Measurements from ENCODE around the gene CENPP.
"Not testable (repeated sequence)": the region's sequence is repeated elsewhere in the genome, so short reads cannot be mapped to it uniquely, and the experiment has no call there.

The CENPP gene

DNA sequence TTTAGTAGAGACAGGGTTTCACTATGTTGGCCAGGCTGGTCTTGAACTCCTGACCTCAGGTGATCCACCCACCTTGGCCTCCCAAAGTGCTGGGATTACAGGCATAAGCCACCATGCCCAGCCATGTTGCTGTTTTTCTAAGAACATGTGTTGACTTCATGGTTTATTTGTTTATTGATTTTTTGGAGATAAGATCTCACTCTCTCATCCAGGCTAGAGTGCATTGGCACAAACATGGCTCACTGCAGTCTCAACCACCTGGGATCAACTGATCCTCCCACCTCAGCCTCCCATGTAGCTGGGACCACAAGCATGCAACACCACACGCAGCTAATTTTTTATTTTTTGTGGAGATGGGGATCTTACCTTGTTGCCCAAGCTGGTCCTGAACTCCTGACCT is 269.3 kb downstream of the CENPP start:
- not testable (repeated sequence) for H3K36me3 ChIP-seq (ENCODE audit: control insufficient read depth, insufficient read depth, low read length); H3K9me3 ChIP-seq (ENCODE audit: control insufficient read depth, low read length); H3K4me3 ChIP-seq (ENCODE audit: extremely low read depth, insufficient read depth, low read length, poor library complexity, severe bottlenecking); H3K27ac ChIP-seq (ENCODE audit: low read depth, low read length, severe bottlenecking); H3K4me1 ChIP-seq (ENCODE audit: control insufficient read depth, insufficient read depth, low read length, poor library complexity, severe bottlenecking)
- WGBS, 2 experiments (ENCODE audit: insufficient coverage in 2 of 2), result 100% methylated on average over 1 of the region's 1 CpG; no CpG with 5 or more reads in 1 of the 2 experiments

DNA sequence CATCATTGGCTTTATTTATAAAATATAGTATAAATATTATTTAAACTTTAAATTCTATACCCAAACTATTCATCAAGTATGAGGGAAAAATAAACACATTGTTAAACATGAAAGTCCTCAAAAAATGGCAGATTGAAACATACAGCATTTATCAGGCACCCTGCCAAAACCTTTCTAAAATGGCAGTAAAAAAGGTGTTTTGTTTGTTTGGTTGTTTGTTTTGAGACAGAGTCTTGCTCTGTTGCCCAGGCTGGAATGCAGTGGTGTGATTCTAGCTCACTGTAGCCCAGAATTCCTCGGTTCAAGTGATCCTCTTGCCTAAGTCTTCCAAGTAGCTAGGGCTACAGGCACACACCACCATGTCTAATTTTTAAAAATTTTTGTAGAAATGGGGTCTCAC is 270.2 kb downstream of the CENPP start:
- WGBS, 2 experiments (ENCODE audit: insufficient coverage in 2 of 2), result 60% methylated on average over 1 of the region's 1 CpG; no CpG with 5 or more reads in 1 of the 2 experiments
- Histone ChIP-seq H3K4me3 (ENCODE audit: extremely low read depth, insufficient read depth, low read length, poor library complexity, severe bottlenecking) (no peak overlapping the region), H3K27ac (ENCODE audit: low read depth, low read length, severe bottlenecking) (no peak overlapping the region), H3K36me3 (ENCODE audit: control insufficient read depth, insufficient read depth, low read length) (no peaks in the 10 kb centered on the region), H3K9me3 (ENCODE audit: control insufficient read depth, low read length) (no peaks in the 10 kb centered on the region), H3K4me1 (ENCODE audit: control insufficient read depth, insufficient read depth, low read length, poor library complexity, severe bottlenecking) (peaks cover 9% of the 10 kb centered on the region)

GRCh38 chr9:92598382-92598781 is 272.6 kb downstream of the CENPP start:
- no peak overlapping the region for H3K4me3 ChIP-seq (ENCODE audit: extremely low read depth, insufficient read depth, low read length, poor library complexity, severe bottlenecking)
- WGBS, 2 experiments (ENCODE audit: insufficient coverage in 2 of 2), result no CpG with 5 or more reads among the region's 2 CpGs
- peaks cover 14% of the 10 kb centered on the region for H3K4me1 ChIP-seq (ENCODE audit: control insufficient read depth, insufficient read depth, low read length, poor library complexity, severe bottlenecking)
- no peaks in the 10 kb centered on the region for H3K36me3 ChIP-seq (ENCODE audit: control insufficient read depth, insufficient read depth, low read length)
- no peaks in the 10 kb centered on the region for H3K9me3 ChIP-seq (ENCODE audit: control insufficient read depth, low read length)
- no peak overlapping the region for H3K27ac ChIP-seq (ENCODE audit: low read depth, low read length, severe bottlenecking)

GRCh38 chr9:92599938-92600461 is 274.2 kb downstream of the CENPP start:
- peaks cover 14% of the 10 kb centered on the region for H3K4me1 ChIP-seq (ENCODE audit: control insufficient read depth, insufficient read depth, low read length, poor library complexity, severe bottlenecking)
- H3K4me3 ChIP-seq (ENCODE audit: extremely low read depth, insufficient read depth, low read length, poor library complexity, severe bottlenecking), result no peak overlapping the region
- peaks cover 11% of the 10 kb centered on the region for H3K9me3 ChIP-seq (ENCODE audit: control insufficient read depth, low read length)
- WGBS, 2 experiments (ENCODE audit: insufficient coverage in 2 of 2), result 92 to 96% methylated on average over 2 to 3 of the region's 4 CpGs
- no peak overlapping the region for H3K27ac ChIP-seq (ENCODE audit: low read depth, low read length, severe bottlenecking)
- H3K36me3 ChIP-seq (ENCODE audit: control insufficient read depth, insufficient read depth, low read length), result no peaks in the 10 kb centered on the region

DNA sequence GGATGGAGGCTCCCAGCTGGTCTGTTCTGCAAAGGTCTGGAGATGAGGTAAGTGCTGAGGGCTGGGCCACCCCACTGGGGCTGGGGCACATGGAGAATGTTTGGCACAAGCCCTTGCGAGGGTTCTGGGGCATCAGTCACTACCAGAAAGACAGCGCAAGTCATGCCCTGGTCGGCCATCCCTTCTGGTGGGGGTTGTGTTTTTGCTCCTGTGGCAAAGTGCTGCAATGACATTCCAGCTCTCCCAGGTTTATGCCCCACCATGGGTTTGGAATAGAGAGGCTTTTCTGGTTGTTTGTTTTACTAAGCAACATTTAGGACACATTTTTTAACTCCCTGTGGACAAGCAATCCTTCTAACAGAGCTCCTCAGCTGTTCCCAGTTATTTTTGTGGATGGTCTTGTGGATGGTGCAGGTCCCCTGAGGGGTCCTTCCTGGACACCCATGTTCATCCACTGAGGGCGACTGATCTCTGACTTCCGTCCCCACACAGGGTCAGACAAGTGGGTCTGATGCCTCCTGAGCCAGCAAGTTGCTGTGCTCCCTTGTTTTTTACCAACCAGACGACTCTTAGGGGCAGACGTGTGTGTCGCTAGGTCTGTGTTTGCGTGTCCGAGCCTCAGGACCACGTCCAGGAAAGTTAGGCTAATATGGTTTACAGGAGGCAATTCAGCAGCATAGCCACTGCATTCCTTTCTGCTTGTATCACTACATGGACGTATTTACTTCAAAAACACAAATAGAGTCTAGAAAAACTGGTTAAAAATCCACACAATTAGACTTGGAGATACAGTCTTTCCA is 274.9 kb downstream of the CENPP start:
- no peak overlapping the region for H3K4me3 ChIP-seq (ENCODE audit: extremely low read depth, insufficient read depth, low read length, poor library complexity, severe bottlenecking)
- no peaks in the 10 kb centered on the region for H3K36me3 ChIP-seq (ENCODE audit: control insufficient read depth, insufficient read depth, low read length)
- no peak overlapping the region for H3K27ac ChIP-seq (ENCODE audit: low read depth, low read length, severe bottlenecking)
- H3K9me3 ChIP-seq (ENCODE audit: control insufficient read depth, low read length), result peaks cover 17% of the 10 kb centered on the region
- 96% methylated on average over 11 to 12 of the region's 12 CpGs for WGBS, 2 experiments (ENCODE audit: insufficient coverage in 2 of 2)
- peaks cover 14% of the 10 kb centered on the region for H3K4me1 ChIP-seq (ENCODE audit: control insufficient read depth, insufficient read depth, low read length, poor library complexity, severe bottlenecking)

DNA sequence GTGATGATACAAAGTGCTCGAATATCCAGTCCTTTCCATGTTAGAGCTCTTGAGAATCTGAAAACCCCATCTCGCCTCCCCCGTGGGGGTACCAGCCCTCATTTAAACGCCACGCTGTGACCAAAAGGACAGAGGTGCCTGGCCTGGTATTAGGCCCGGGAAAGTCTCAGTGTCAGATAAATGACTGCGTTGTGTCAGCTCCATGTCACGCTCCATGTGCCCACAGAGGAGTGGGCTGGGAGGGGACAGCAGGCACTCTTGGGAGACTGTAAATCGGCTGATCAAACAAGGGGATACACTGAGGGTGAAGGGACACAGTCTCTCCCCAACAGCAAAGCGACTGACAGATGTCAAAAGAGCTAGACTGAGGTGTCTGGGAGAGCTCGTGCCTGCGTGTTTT is 275.7 kb downstream of the CENPP start:
- 90 to 96% methylated on average over 12 of the region's 12 CpGs for WGBS, 2 experiments (ENCODE audit: insufficient coverage in 2 of 2)
- Histone ChIP-seq H3K4me1 (ENCODE audit: control insufficient read depth, insufficient read depth, low read length, poor library complexity, severe bottlenecking) (peaks cover 14% of the 10 kb centered on the region), H3K4me3 (ENCODE audit: extremely low read depth, insufficient read depth, low read length, poor library complexity, severe bottlenecking) (no peak overlapping the region), H3K27ac (ENCODE audit: low read depth, low read length, severe bottlenecking) (no peak overlapping the region), H3K9me3 (ENCODE audit: control insufficient read depth, low read length) (peaks cover 19% of the 10 kb centered on the region), H3K36me3 (ENCODE audit: control insufficient read depth, insufficient read depth, low read length) (no peaks in the 10 kb centered on the region)

- H3K27ac ChIP-seq (ENCODE audit: low read depth, low read length, severe bottlenecking), result no peak overlapping the region
- peaks cover 19% of the 10 kb centered on the region for H3K9me3 ChIP-seq (ENCODE audit: control insufficient read depth, low read length)
- WGBS, 2 experiments (ENCODE audit: insufficient coverage in 2 of 2), result 88 to 98% methylated on average over 8 to 9 of the region's 10 CpGs
- H3K36me3 ChIP-seq (ENCODE audit: control insufficient read depth, insufficient read depth, low read length), result no peaks in the 10 kb centered on the region
- H3K4me3 ChIP-seq (ENCODE audit: extremely low read depth, insufficient read depth, low read length, poor library complexity, severe bottlenecking), result no peak overlapping the region
- H3K4me1 ChIP-seq (ENCODE audit: control insufficient read depth, insufficient read depth, low read length, poor library complexity, severe bottlenecking), result peaks cover 14% of the 10 kb centered on the region
Observed at GRCh38 chr9:92602413-92602812, 276.7 kb downstream of the CENPP start.

GRCh38 chr9:92603100-92603499 is 277.3 kb downstream of the CENPP start:
- Histone ChIP-seq H3K9me3 (ENCODE audit: control insufficient read depth, low read length) (peaks cover 19% of the 10 kb centered on the region), H3K36me3 (ENCODE audit: control insufficient read depth, insufficient read depth, low read length) (no peaks in the 10 kb centered on the region)
- 91 to 98% methylated on average over 4 to 5 of the region's 5 CpGs for WGBS, 2 experiments (ENCODE audit: insufficient coverage in 2 of 2)

GRCh38 chr9:92603990-92604389 is 278.2 kb downstream of the CENPP start:
- H3K27ac ChIP-seq (ENCODE audit: low read depth, low read length, severe bottlenecking), result no peak overlapping the region
- peaks cover 11% of the 10 kb centered on the region for H3K4me1 ChIP-seq (ENCODE audit: control insufficient read depth, insufficient read depth, low read length, poor library complexity, severe bottlenecking)
- H3K36me3 ChIP-seq (ENCODE audit: control insufficient read depth, insufficient read depth, low read length), result no peaks in the 10 kb centered on the region
- peaks cover 19% of the 10 kb centered on the region for H3K9me3 ChIP-seq (ENCODE audit: control insufficient read depth, low read length)
- WGBS, 2 experiments (ENCODE audit: insufficient coverage in 2 of 2), result 87 to 100% methylated on average over 2 to 3 of the region's 5 CpGs
- H3K4me3 ChIP-seq (ENCODE audit: extremely low read depth, insufficient read depth, low read length, poor library complexity, severe bottlenecking), result no peak overlapping the region

More at GRCh38 chr9:92603100-92603499, 277.3 kb downstream of the CENPP start:
- Histone ChIP-seq H3K4me1 (ENCODE audit: control insufficient read depth, insufficient read depth, low read length, poor library complexity, severe bottlenecking) (peaks cover 11% of the 10 kb centered on the region), H3K4me3 (ENCODE audit: extremely low read depth, insufficient read depth, low read length, poor library complexity, severe bottlenecking) (no peak overlapping the region), H3K27ac (ENCODE audit: low read depth, low read length, severe bottlenecking) (no peak overlapping the region)

- H3K27ac ChIP-seq (ENCODE audit: low read depth, low read length, severe bottlenecking), result no peak overlapping the region
- no peaks in the 10 kb centered on the region for H3K36me3 ChIP-seq (ENCODE audit: control insufficient read depth, insufficient read depth, low read length)
- 86 to 100% methylated on average over 3 of the region's 5 CpGs for WGBS, 2 experiments (ENCODE audit: insufficient coverage in 2 of 2)
- H3K4me1 ChIP-seq (ENCODE audit: control insufficient read depth, insufficient read depth, low read length, poor library complexity, severe bottlenecking), result peaks cover 11% of the 10 kb centered on the region
- no peak overlapping the region for H3K4me3 ChIP-seq (ENCODE audit: extremely low read depth, insufficient read depth, low read length, poor library complexity, severe bottlenecking)
- peaks cover 19% of the 10 kb centered on the region for H3K9me3 ChIP-seq (ENCODE audit: control insufficient read depth, low read length)
Observed at GRCh38 chr9:92605224-92605623, 279.5 kb downstream of the CENPP start.

DNA sequence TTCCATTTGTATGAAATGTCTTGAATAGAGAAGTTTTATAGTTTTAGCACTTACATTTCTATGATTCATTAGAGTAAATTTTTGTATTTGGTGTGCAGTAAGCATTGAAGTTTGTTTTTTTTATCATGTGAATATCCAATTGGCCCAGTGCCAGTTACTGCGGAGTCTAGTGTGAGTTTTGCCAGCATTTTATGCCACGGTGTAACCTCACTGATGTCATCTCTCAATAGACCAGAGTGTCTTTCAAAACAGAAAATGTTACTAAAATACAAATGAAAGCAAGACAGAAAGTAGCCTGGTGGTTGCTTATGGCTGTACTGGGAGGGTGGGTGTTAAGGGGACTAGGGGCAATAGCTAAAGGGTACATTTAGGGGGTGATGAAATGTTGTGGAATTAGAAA is 281.3 kb downstream of the CENPP start:
- peaks cover 19% of the 10 kb centered on the region for H3K9me3 ChIP-seq (ENCODE audit: control insufficient read depth, low read length)
- H3K36me3 ChIP-seq (ENCODE audit: control insufficient read depth, insufficient read depth, low read length), result peaks cover 11% of the 10 kb centered on the region
- H3K4me1 ChIP-seq (ENCODE audit: control insufficient read depth, insufficient read depth, low read length, poor library complexity, severe bottlenecking), result no peaks in the 10 kb centered on the region
- 80% methylated on average over 1 of the region's 2 CpGs; no CpG with 5 or more reads in 1 of the 2 experiments for WGBS, 2 experiments (ENCODE audit: insufficient coverage in 2 of 2)
- H3K27ac ChIP-seq (ENCODE audit: low read depth, low read length, severe bottlenecking), result no peak overlapping the region
- H3K4me3 ChIP-seq (ENCODE audit: extremely low read depth, insufficient read depth, low read length, poor library complexity, severe bottlenecking), result no peak overlapping the region
